HepG2 (cell line): ENCODE measurements around the gene MICAL3. TPM values are rescaled to one million over a fixed set of nuclear protein-coding genes. Genes with fewer than 3 reads are reported as not detected.

Experiments
- ATAC-seq: fragments of 200-7000 bp; cut with Tn5 transposase; 3 replicates; pipeline ENCODE4 v1.9.1; 2020; ENCODE audit warnings: mild to moderate bottlenecking, moderate library complexity
- BruUV-seq: library from RNA; stranded (reverse); fragments of 400-500 nt; replicated peaks from 2 replicates; lab custom pipeline; 2021; lab: Mats Ljungman, UMichigan
- CTCF ChIA-PET: fragments of 300-600 bp; formaldehyde crosslinking; extraction: SDS; loops from one replicate; lab custom pipeline; 2021; ENCODE audit warnings: low total read pairs, inconsistent platforms, low intra/inter-chr PET ratio; lab: Yijun Ruan, JAX
- POLR2A ChIA-PET: fragments of 350-600 bp; sonication (Branson Sonifier 250); formaldehyde crosslinking; loops from one replicate; lab custom pipeline; 2020; ENCODE audit warnings: antibody characterized with exemption, inconsistent platforms; lab: Yijun Ruan, JAX
- DNase-seq: peaks from one replicate; pipeline ENCODE4 v3.0.0-alpha.2; 2015; ENCODE audit warnings: low spot score
- FAIRE-seq: peaks from 3 replicates; lab custom pipeline; 2011; peaks lifted over from hg19 to GRCh38; lab: Jason Lieb, UNC
- H2AFZ ChIP-seq: one replicate; pipeline ENCODE4 v1.6.1; 2011; ENCODE audit warnings: low read length, inconsistent platforms
- H3K27ac ChIP-seq: fragments of 300-600 bp; 3 replicates; pipeline ENCODE4 v1.8.0; 2011; ENCODE audit warnings: mixed run types, mild to moderate bottlenecking, mixed read lengths, low read length, inconsistent platforms; ENCODE audit not compliant: insufficient read depth; ENCODE audit errors: extremely low read length
- H3K27me3 ChIP-seq, 2 experiments: fragments of 200-600 bp in 1 of 2; 2 replicates in 1 of 2; 3 replicates in 1 of 2; pipeline versions ENCODE4 v1.6.0 to v1.8.0; 2011; ENCODE audit warnings: low read length in 2 of 2, mild to moderate bottlenecking in 2 of 2, moderate library complexity in 2 of 2, inconsistent platforms in 1 of 2; ENCODE audit not compliant: insufficient read depth in 2 of 2, control insufficient read depth in 1 of 2
- H3K36me3 ChIP-seq, 2 experiments: fragments of 200-600 bp in 1 of 2; replicated peaks in 1 of 2; 2 replicates in 1 of 2; 3 replicates in 1 of 2; pipeline versions ENCODE4 v1.5.1 to v1.8.0; 2011; ENCODE audit warnings: low read length in 2 of 2, inconsistent platforms in 1 of 2; ENCODE audit not compliant: insufficient read depth in 2 of 2, control insufficient read depth in 1 of 2
- H3K4me1 ChIP-seq: 2 replicates; pipeline ENCODE4 v1.5.1; 2012; ENCODE audit warnings: low read length, inconsistent platforms; ENCODE audit not compliant: insufficient read depth
- H3K4me2 ChIP-seq: 2 replicates; pipeline ENCODE4 v1.6.0; 2011; ENCODE audit warnings: low read depth, low read length, inconsistent platforms
- H3K4me3 ChIP-seq, 3 experiments: fragments of 200-600 bp in 1 of 3; sonication (generic), shearing (Covaris generic) in 1 of 3; replicated peaks in 1 of 3; 2 replicates each; pipeline ENCODE4 v1.5.1; 2011 to 2016; ENCODE audit warnings: low read length in 3 of 3, inconsistent platforms in 2 of 3, low read depth in 2 of 3, mild to moderate bottlenecking in 2 of 3, control low read depth in 1 of 3, mixed read lengths in 1 of 3; ENCODE audit not compliant: insufficient read depth in 1 of 3
- H3K79me2 ChIP-seq: one replicate; pipeline ENCODE4 v1.6.1; 2011; ENCODE audit warnings: low read length, inconsistent platforms; ENCODE audit not compliant: insufficient read depth
- H3K9ac ChIP-seq: 2 replicates; pipeline ENCODE4 v1.6.0; 2011; ENCODE audit warnings: mild to moderate bottlenecking, low read depth, low read length, inconsistent platforms; ENCODE audit not compliant: insufficient read depth
- H3K9me3 ChIP-seq: 2 replicates; pipeline ENCODE4 v1.5.1; 2012; ENCODE audit warnings: mild to moderate bottlenecking, low read length
- H4K20me1 ChIP-seq: 2 replicates; pipeline ENCODE4 v1.6.0; 2011; ENCODE audit warnings: inconsistent platforms, mild to moderate bottlenecking, low read length, moderate library complexity; ENCODE audit not compliant: insufficient read depth
- HMGXB3 ChIP-seq: sonication (generic); formaldehyde crosslinking; IDR thresholded peaks from 2 replicates; pipeline ENCODE4 v1.4.0; 2020; ENCODE audit warnings: missing genetic modification reagents, borderline replicate concordance
- PAWR ChIP-seq: sonication (generic); formaldehyde crosslinking; IDR thresholded peaks from 2 replicates; pipeline ENCODE4 v1.4.0; 2020; ENCODE audit warnings: missing genetic modification reagents, mild to moderate bottlenecking, borderline replicate concordance
- RXRB ChIP-seq: IDR thresholded peaks from 2 replicates; pipeline ENCODE4 v1.6.1; 2016; ENCODE audit warnings: borderline replicate concordance, missing genetic modification reagents, missing compliant biosample characterization
- SRSF1 ChIP-seq: fragments of 200-400 bp; formaldehyde crosslinking; optimal IDR thresholded peaks from 2 replicates; pipeline ENCODE3; 2017; ENCODE audit warnings: mild to moderate bottlenecking, low read depth, low read length, moderate library complexity
- ZBTB34 ChIP-seq: sonication (generic); formaldehyde crosslinking; IDR thresholded peaks from 2 replicates; pipeline ENCODE4 v1.8.0; 2022; ENCODE audit warnings: mild to moderate bottlenecking, missing genetic modification reagents
- WGBS: methylation state at CpG from one replicate; pipeline ENCODE4 v1.1.6; 2017; ENCODE audit warnings: low lambda C conversion rate; 5-methylcytosine and 5-hydroxymethylcytosine counted together
- in situ Hi-C: cut with HindIII; loops from 2 replicates; pipeline ENCODE4 v1.10.0; 2017; ENCODE audit warnings: low pct_unique_long_range_greater_than_20kb; ENCODE audit not compliant: extremely low pct_ligation_motif_present
- intact Hi-C: fragments of 100-400 bp; cut with micrococcal nuclease; formaldehyde crosslinking; loops from one replicate; pipeline ENCODE4 v1.10.0; 2022; ENCODE audit not compliant: unreplicated experiment
- polyA plus RNA-seq, 8 experiments: library from polyadenylated mRNA; depleted of rRNA in 3 of 8; stranded (reverse) in 7 of 8; unstranded in 1 of 8; fragments of >200 nt; fragmentation: Illumina TruSeq in 4 of 8; extraction: Trizol in 4 of 8; gene quantifications; 2 replicates each; pipeline versions ENCODE4 v1.2.1 to v1.2.3, GENCODE V29; 2011 to 2016; ENCODE audit warnings: low read depth in 4 of 8, missing spikeins in 1 of 8, mixed read lengths in 1 of 8; ENCODE audit not compliant: insufficient read depth in 1 of 8
- total RNA-seq, 5 experiments: library from RNA; depleted of rRNA; stranded (reverse); fragments of >200 nt; fragmentation: Illumina TruSeq; extraction: Trizol; gene quantifications; 2 replicates each; pipeline ENCODE4 v1.2.3, GENCODE V29; 2016; ENCODE audit warnings: low read depth in 1 of 5

MICAL3 gene
- total and polyA plus RNA-seq, 2 of the 13 experiments (the other 11 are each of a cell fraction or from before 2014, with no cell fraction given) = 5.3 to 12.5 TPM

GRCh38 chr22:17939579-17939978 is 84.8 kb downstream of the MICAL3 start:
- TF ChIP-seq HMGXB3 (CRISPR knock-in tag) (no peak), ZBTB34 (no peak), PAWR (no peak), RXRB (CRISPR knock-in tag) (no peak), SRSF1 (no peak)
- intact Hi-C loops (no loop called here), in situ Hi-C loops (no loop called here)
- peaks cover 41% of the 10 kb centered on the region for H3K4me1 ChIP-seq
- peaks cover 0 to 2% of the 10 kb centered on the region in 2 experiments; a peak in 1 of 5 replicates for H3K36me3 ChIP-seq
- FAIRE-seq (no peak), ATAC-seq (no peak), DNase-seq (no peak)
- no peak overlapping the region for H3K4me3 ChIP-seq
- CTCF ChIA-PET = no interaction called here
- peaks cover 3% of the 10 kb centered on the region; the same call in 1 of the 2 replicates for H4K20me1 ChIP-seq
- no peak overlapping the region for H2AFZ ChIP-seq
- WGBS = 88% methylated on average over 4 of the region's 4 CpGs
- H3K79me2 ChIP-seq = peaks cover 53% of the 10 kb centered on the region
- H3K27ac ChIP-seq = no peak overlapping the region
- H3K27me3 ChIP-seq = no peaks in the 10 kb centered on the region
- H3K9ac ChIP-seq = no peak overlapping the region
- H3K9me3 ChIP-seq = no peaks in the 10 kb centered on the region
- no TSS peak for BruUV-seq
- POLR2A ChIA-PET = no interaction called here
- H3K4me2 ChIP-seq = no peak overlapping the region
